Mesangial cell (primary cell): ENCODE data around the gene SLC4A11. TPM values are rescaled to one million over a fixed set of nuclear protein-coding genes. Genes with fewer than 3 reads are reported as not detected.

Experiments
- total RNA-seq: library from RNA; depleted of rRNA; stranded (reverse); fragments of >200 nt; gene quantifications from 2 replicates; pipeline ENCODE4 v1.2.3, GENCODE V29; 2015

Gene SLC4A11
- 1.1 and 17.6 TPM in 2 replicates for total RNA-seq

GRCh38 chr20:3239026-3239866, at the start of gene SLC4A11:
SLC4A11 (minus strand) TSS chr20:3239190; CDS start chr20:3239137, 53 bp downstream.

GRCh38 chr20:3209257-3209945, 29.6 kb downstream of the SLC4A11 start, which contains the start of gene ITPA:
ITPA (plus strand) TSS chr20:3209498; CDS start chr20:3209552, 54 bp downstream.

GRCh38 chr20:3204124-3204794, 34.7 kb downstream of the SLC4A11 start, which contains the start of gene DDRGK1:
DDRGK1 (minus strand) TSS chr20:3204682; CDS start chr20:3204627, 55 bp downstream.

Other genes starting within 250 kb of the SLC4A11 start
- gene GNRH2, start 195.6 kb downstream of the SLC4A11 start, total RNA-seq = 0.25 TPM in 1 of 2 replicates, not detected in the other
- 66.2 and 86.5 TPM in 2 replicates for gene MRPS26, start 193.1 kb downstream of the SLC4A11 start, total RNA-seq
- not detected in 2 replicates for gene OXT, start 167.6 kb downstream of the SLC4A11 start, total RNA-seq
- not detected in 2 replicates for gene AVP, start 154.5 kb downstream of the SLC4A11 start, total RNA-seq
- gene FASTKD5, start 79.3 kb downstream of the SLC4A11 start, total RNA-seq = 10.5 and 12.1 TPM in 2 replicates
- gene UBOX5, start 79.3 kb downstream of the SLC4A11 start, total RNA-seq = 5.1 and 6.2 TPM in 2 replicates
- 5.8 and 7.0 TPM in 2 replicates for gene LZTS3, start 65.6 kb downstream of the SLC4A11 start, total RNA-seq
- 39.3 and 49.4 TPM in 2 replicates for gene DDRGK1, start 34.5 kb downstream of the SLC4A11 start, total RNA-seq
- 56.8 and 82.0 TPM in 2 replicates for gene ITPA, start 29.7 kb downstream of the SLC4A11 start, total RNA-seq
- 4.7 and 13.1 TPM in 2 replicates for gene DNAAF9, start 168.5 kb upstream of the SLC4A11 start, total RNA-seq
- gene ATRN, start 231.8 kb upstream of the SLC4A11 start, total RNA-seq = 18.4 and 36.9 TPM in 2 replicates